HG03432 (cell line): Measurements from ENCODE around the gene CAPRIN1.
"Not testable (repeated sequence)": the region's sequence is repeated elsewhere in the genome, so short reads cannot be mapped to it uniquely, and the experiment has no call there.

Source experiments
- ATAC-seq: cut with Tn5 transposase; IDR thresholded peaks from one replicate; pipeline ENCODE4 v1.9.1; 2021; ENCODE audit warnings: mild to moderate bottlenecking, moderate library complexity; ENCODE audit not compliant: unreplicated experiment

The CAPRIN1 gene

DNA sequence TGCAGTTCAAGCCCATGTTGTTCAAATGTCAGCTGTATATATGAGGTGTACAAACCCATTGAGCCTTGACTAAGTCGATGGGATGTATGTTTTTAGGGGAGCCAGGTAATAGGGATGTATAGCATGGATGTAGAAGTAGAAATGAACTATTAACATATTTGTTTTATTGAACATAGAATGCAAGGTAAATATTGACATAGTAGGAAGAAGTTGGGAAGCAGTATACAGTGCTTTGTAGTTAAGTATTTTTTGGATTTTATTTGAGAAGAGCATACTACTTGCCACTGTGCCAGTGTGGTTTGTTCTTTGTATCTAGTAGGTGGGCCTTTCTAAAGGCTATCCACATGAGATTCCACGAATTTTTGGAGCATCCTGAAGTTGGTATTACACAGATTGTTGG lies 33.1 kb downstream of the CAPRIN1 start:
- no peak for ATAC-seq

DNA sequence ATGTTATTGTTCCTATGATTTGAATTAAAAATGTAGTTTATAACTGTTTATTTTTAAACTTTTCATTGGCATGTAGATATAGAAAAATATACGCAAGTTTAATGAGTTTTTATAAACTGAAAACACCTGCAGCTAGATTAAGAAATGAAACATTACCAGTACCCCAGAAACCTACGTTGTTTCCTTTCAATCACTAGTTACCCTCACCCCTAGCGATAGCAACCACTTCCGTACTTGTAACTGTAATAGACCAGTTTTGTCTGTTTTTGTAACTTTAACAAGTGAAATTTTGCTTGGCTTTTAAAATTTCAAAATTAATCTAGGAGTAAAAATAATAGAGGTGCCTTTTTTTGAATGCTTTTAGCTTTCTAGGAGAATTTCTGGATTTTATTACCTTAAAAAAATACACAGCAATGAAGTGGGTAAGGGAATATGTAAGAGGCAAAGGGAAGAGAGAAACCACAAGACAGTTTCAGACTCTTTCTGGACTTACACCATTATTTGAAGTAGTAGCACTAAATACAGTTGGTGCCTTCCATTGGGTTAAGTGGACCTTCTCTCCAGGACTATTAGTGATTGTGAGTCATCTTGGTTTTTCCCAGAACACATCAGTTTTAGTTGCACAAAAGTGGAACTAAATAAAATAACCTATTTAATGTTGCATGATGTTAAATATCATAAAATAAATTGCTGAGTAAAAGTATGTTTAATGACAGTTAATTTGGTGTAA lies 35.2 kb downstream of the CAPRIN1 start:
- peak; percentile 52 for ATAC-seq

DNA sequence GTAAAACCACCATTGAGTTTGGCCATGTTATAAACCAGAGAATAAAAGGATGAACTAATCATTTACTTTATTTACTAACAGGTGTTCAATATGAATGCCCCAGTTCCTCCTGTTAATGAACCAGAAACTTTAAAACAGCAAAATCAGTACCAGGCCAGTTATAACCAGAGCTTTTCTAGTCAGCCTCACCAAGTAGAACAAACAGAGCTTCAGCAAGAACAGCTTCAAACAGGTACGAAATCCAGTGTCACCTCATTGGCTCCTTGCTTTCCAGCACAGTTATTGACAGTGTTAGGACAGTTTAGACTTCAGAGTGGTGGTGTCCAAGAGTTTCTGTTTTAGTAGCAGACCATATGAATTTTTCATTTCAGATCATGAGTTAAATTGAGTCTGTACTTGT lies 40.3 kb downstream of the CAPRIN1 start:
- no peak for ATAC-seq

DNA sequence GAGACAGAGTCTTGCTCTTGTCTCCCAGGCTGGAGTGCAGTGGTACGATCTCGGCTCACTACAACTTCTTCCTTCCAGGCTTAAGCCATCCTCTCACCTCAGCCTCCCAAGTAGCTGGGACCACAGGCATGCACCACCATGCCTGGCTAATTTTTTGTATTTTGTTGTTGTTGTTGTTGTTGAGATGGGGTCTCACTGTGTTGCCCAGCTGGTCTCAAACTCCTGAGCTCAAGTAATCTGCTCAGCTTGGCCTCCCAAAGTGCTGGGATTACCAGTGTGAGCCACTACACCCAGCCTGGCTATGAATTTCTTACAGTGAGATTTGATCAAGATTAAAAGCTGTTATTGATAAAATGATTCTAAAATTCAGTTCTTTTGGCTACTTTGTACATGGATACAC lies 43.4 kb downstream of the CAPRIN1 start:
- not testable (repeated sequence) for ATAC-seq

DNA sequence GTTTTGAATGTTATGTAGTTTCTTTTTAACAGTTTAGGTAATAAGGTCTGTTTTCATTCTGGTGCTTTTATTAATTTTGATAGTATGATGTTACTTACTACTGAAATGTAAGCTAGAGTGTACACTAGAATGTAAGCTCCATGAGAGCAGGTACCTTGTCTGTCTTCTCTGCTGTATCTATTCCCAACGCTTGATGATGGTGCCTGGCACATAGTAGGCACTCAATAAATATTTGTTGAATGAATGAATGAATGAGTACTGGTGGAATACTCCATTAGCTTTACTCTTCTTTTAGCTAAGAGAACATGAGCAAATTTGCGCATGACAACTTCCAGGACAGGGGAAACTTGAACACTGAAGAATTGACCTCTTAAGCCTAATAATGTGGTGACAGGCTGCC lies 47.3 kb downstream of the CAPRIN1 start:
- no peak for ATAC-seq

DNA sequence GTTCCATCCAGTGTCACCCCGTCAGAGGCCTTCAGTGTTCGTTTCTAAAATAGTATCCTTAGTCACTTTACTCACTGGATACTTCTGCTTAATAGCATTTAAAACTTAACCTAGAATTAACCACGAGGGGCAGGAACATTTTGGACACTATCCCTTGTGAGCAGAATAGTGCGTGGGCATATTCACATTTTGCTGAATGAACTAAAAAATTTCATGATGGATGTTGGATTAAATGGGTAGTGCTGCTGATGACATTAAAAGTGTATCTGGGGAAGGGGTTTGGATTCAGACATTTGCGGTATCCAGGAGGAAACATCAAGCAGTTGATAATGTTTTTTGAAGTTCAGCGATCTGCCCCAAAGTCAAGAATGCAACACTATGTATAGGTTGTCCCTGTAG lies 53.1 kb downstream of the CAPRIN1 start:
- no peak for ATAC-seq

DNA sequence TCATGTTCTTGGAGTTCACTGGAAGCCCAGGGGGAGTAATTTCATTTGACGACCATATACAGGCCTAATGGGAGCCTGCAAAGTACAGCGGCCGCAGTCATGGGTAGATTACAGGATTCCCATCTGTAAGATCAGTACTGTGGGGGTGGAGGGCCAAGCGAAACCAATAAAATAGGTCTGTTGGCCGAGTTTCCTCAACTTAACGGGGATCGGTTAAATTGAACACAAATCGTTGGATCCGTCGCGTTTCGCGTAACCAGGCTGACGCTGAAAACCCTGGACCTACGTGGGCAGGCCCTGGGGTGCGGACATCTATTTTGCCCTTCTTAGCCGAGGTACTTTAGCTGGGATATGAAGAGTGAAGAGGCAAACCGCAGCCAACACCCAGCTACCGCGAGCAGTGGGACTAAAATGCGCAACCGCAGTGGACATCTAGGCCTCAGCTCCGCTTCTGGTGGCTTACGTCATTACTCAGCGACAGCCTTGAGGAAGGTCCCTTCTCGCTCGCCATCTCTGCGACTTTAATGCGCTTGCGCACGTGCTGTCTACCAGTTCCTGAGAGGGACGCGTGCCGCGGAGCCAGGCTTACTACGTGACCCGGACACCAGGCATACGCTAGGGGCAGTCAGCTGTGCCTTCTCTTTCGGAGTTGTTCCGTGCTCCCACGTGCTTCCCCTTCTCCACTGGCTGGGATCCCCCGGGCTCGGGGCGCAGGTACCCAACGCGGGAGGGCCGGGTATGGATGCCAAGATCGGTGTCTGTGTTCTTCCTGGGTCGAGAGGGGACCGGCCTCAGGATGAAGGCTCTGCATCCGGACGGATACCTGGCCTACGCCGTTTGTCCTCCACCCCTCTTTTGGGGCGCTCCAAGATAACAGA lies 53.8 kb downstream of the CAPRIN1 start, which contains the start of gene NAT10:
NAT10 (plus strand) TSS at position 551 of the 878 bp plus-strand sequence. CDS start 2,597 bp downstream, outside the sequence.
- peak; percentile 91 for ATAC-seq

DNA sequence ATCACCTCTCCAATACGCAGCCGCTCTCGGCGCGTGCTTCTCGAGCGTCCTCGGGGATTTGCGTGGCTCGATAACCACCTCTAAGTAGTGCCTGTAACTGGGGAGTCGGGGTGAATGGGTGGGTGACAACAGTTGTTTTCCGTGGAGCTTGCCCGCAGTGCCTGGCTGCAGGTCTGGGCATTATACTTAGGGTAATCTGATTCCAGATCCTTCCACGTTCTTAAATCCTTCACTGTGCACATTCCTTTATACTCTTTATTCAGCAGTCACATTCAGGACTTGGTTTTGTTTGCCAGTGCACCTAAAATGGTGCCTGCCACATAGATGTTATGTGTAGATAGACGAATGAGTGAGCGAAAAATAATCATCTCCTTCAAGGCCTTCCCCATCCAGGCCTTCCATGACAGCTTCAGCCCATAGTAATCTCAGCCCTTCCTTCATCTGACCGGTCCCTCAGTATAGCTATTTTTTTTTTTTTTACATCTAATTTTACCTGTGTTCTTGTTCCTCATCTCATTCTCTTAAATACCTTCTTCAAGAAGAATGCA lies 54.5 kb downstream of the CAPRIN1 start:
- no peak for ATAC-seq

DNA sequence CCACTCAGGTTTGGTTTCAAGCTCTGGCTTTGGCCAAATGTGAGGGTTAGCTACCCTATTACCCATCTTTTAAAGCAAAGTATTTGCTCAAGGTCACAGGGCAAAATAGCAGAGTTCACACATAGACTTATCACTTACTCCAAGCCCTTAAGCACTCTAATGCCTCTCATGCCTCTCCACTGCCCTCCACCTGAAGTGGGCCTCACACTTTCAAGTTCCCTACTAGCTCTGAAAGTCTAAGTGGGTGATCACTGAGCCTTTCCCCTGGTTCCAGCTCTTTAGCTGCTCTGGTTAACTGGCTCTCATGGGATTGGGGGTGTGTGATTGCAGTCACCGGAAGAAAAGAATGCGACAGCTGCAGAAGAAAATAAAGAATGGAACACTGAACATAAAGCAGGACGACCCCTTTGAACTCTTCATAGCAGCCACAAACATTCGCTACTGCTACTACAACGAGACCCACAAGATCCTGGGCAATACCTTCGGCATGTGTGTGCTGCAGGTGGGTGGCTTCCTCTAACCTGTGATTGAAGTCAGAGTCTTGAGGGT lies 60.3 kb downstream of the CAPRIN1 start:
- no peak for ATAC-seq

DNA sequence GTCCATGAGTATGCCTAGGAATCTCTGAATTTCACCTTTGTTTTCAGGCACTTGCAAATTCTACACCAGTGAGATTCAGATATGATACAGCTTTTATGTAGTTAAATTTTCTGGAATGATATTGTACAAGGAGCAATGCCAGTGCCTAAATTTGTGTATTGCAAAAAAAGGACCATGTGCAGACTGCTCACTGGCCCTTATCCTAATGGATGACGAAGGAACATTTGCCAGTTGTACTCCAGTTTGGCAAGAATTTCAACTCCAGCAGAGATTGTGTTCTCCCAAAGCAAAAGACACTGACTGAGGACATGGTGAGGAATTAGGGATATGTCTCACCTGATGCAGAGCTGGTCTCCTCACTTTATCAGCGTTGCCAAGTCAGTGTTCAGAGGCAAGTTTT lies 62.5 kb downstream of the CAPRIN1 start:
- ATAC-seq = no peak

DNA sequence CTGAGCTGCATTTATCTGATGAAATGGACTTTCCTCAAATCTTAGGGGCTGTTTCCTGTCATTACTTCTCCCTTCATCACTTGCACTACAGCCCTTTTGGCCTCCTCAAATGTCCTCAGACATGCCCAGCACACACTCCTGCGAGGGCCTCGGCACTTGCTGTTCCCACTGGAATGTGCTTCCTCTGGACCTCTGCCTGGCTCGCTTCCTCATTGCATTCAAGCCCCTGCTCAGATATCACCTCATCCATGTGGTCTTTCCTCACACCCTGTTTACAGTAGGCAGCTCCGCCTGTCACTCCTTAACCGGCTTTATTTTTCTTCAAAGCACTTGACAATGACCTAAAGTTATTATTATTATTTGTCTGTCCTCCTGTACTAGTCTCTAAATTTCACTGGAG lies 62.9 kb downstream of the CAPRIN1 start:
- ATAC-seq = no peak

DNA sequence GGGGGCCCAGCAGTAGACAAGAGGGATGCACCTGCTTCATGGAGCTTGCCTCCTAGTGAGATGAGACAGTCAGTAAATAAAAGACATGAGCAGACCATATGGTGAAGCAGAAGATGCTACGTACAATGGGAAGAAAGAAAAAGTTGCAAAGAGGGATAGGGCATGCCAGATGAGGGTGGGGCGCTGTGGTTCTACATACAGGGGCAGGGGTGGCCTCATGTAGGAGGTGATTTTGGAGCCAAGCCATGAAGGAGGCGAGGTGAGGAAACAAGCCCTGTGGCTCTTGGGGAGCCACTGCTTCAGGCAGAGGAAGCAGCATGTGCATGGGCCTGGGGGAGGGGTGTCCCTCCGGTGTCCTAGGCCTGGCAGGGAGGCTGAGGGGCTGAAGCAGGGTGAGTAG lies 69.1 kb downstream of the CAPRIN1 start:
- ATAC-seq = no peak

DNA sequence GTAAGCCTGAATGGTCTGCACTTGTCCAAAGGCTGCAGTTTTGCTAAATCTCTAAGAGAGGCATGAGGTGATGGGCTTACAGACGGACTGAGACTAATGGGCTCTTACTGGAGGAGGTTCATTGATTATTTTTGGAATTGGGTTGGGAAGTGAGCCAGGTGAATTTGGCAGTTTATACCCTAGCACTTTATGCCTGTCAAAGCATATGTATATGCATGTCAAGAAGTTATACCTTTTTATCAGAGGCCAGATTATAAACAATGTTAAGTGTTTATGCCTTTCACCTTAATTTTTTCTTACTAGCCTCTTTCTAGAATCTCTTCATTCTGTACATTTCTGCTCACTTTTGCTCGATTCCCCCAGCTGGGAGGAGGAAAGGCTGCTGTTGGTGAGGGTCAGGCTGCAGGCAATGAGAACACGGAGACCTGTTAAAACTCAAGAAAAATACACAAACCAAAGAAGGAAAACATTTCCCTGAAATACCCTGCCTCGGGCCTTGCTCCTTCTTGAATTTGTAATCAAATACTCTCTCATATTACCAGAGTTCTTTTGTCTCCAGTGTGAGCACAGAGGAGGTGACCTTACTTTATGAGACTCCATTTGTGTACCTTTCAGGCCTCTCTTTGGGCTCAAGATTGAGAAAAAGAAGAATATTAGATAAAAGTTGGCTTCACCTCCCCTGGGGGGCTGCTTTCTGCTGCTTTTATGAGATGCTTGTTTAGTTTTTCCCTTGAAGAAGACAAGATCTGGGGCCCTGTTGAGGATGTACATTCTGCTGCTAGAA lies 73.5 kb downstream of the CAPRIN1 start:
- ATAC-seq = no peak

DNA sequence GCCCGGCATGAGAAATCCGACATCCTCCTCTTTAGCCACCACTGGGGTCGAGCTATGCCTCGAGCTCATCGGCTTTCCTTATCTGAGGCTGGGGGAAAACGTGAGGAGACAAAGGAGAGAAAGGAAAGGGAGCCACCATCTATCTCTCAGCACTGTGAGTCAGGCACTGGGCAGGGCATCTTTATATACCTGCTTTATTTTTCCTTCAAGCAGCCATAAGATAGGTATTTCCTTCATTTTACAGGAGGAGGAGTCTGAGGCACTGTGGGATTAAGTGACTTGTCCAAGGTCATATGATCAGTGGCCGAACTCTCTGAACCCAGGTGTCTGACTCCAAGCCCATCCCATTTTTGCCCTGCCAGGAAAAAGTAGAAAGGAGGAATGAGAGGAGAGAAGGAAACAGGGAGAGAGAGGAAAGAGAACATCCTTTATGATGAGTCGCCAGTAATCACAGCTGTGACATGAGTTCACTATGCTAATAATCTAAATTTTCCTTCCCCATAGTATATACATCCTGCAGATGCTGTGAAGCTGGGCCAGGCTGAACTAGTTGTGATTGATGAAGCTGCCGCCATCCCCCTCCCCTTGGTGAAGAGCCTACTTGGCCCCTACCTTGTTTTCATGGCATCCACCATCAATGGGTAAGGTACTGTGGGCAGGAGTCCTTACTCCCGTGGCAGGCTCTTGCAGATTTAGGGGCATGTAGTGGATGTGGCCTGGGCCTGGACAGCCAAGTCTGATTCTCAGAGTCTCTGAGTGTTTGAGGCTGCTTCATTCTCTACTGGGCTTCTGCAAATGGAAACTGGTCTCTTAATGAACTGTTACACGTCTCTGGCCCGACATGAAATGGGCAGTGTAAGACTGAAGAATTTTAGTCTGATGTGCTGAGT lies 75.7 kb downstream of the CAPRIN1 start:
- ATAC-seq = no peak

DNA sequence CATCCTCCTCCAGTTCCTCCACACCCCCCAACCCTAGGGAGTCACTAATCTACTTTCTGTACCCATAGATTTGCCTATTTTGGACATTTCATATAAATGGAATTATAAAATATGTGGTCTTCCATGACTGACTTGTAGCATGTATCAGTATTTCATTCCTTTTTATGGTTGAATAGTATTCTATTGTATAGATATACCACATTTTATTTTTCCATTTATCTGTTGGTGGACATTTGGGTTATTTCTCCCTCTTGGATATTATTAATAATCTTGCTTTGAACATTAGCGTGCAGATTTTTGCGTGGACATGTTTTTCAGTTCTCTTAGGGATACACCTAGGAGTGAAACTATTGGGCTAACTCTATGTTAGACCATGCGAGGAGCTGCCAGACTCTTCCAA lies 77.3 kb downstream of the CAPRIN1 start:
- no peak for ATAC-seq

DNA sequence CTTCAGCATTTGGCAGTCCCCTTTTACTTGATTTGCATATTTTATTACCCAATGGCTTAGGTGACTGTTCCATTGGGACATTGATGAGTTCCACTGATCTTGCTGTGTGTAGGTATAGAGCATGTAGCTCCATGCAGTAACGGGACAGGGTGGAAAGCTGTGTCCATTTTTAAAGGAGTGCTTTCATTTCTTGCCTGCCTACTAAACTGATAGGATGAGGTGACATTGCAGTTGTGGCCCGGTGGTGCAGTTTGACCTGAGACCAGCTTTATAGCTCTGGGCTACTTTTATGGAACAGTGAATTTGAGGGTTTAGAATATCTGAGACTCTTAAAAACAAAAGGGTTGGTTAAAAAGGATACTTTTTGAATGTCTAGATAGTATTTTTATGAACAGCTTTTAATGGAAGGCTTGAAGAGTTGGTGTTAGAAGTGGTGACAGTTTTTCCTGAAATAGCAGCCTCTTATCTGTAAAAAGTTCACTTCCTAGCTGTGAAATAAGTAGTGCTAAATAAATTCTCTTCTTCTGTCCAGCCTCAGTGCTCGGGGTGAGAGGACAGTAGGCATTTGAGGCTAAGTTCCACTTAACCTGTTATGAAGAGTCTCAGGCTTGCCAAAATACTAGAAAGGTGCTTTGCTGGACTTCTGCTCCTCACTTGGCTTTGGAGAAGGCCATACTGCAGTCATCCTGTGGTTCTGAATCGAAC lies 80.9 kb downstream of the CAPRIN1 start:
- ATAC-seq = no peak

DNA sequence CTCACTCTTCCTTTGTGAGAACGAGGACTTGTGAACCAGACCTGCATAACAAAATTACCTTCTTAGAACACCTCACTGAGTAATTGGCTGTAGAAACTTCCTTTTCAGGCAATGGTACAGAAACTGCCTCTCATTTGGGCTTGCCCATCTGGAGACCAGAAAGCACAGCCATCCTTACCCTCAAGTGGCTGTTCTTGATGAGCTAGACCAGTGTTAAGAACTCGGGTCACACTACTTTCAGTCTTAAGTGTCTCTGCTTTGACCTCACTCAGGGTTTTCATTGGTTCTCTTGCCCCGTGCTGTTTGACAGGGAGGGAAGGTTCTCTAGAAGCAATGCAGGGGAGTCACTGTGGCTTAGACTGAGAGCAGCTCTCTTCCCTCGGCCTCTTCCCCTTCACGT lies 83.2 kb downstream of the CAPRIN1 start:
- peak; percentile 57 for ATAC-seq

DNA sequence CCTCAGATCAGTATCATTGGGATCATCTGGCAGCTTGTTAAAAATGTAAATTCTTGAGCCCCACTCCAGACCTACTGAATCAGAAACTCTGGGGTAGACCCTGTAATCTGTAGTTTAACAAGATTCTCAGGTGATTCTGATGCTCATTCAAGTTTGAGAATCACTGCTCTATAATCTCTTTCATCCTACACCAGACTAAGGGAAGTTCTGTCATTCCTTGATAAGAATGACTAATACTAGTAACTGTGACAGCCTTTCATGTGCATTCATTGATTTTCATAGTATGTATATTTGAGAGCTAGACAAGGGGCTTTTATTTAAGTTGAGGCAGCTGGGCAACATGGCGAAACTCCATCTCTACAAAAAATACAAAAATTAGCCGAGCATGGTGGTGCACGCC lies 83.9 kb downstream of the CAPRIN1 start:
- ATAC-seq = no peak

DNA sequence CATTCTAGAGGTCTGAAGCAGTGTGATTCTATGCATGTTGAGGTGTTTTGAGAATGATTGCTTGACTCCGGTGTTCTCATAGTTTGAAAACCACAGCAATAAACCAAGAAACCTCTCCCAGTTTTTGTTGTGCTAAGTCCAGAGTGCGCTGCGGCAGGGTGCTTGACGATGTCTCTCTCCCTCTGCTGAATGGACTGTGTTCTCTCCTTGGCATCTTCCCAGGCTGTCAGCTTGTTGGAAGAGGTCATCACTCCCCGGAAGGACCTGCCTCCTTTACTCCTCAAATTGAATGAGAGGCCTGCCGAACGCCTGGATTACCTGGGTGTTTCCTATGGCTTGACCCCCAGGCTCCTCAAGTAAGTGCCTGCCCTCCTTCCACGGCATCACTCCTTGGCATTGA lies 84.9 kb downstream of the CAPRIN1 start:
- ATAC-seq = no peak
